T47D (cell line): ENCODE data around the gene TRIP6.
A peak's percentile ranks its signal among the peaks of the same experiment; 100 is the strongest.

Source experiments
- DNase-seq, 2 experiments: peaks; one replicate each; pipeline versions ENCODE4 v3.0.0 to v3.0.0-alpha.2; 2011 to 2012; ENCODE audit warnings: low read depth in 1 of 2, low spot score in 1 of 2
- JUND ChIP-seq: IDR thresholded peaks from 2 replicates; pipeline ENCODE4 v1.6.1; 2012; ENCODE audit warnings: low read depth
- in situ Hi-C: cut with HindIII; loops from 2 replicates; pipeline ENCODE4 v1.10.0; 2016; ENCODE audit warnings: low sequenced_read_pairs, low pct_unique_long_range_greater_than_20kb

TRIP6 gene

GRCh38 chr7:100867040-100867775 is at the start of gene TRIP6:
Gene TRIP6 (plus strand): TSS chr7:100867387. CDS start chr7:100867498, 111 bp downstream.
- no peak for TF ChIP-seq JUND
- peak; percentile 55 to 70 for DNase-seq
- in situ Hi-C loops: no loop called here

GRCh38 chr7:100818366-100818765 is 48.8 kb upstream of the TRIP6 start:
- DNase-seq: no peak
- TF ChIP-seq JUND: no peak
- in situ Hi-C loops: no loop called here

- TF ChIP-seq JUND: no peak
- no peak for DNase-seq
- in situ Hi-C loops: no loop called here
Observed at GRCh38 chr7:100818825-100819224, 48.4 kb upstream of the TRIP6 start.

GRCh38 chr7:100819586-100819985 is 47.6 kb upstream of the TRIP6 start:
- in situ Hi-C loops: no loop called here
- no peak for DNase-seq
- TF ChIP-seq JUND: no peak

- TF ChIP-seq JUND: no peak
- DNase-seq: no peak
- in situ Hi-C loops: no loop called here
Observed at GRCh38 chr7:100822236-100823139, 44.7 kb upstream of the TRIP6 start.

GRCh38 chr7:100823140-100823525 is 44.1 kb upstream of the TRIP6 start:
- no peak for DNase-seq
- in situ Hi-C loops: no loop called here
- no peak for TF ChIP-seq JUND

GRCh38 chr7:100823534-100823933 is 43.7 kb upstream of the TRIP6 start:
- in situ Hi-C loops: no loop called here
- no peak for DNase-seq
- no peak for TF ChIP-seq JUND

GRCh38 chr7:100824499-100825214 is 42.5 kb upstream of the TRIP6 start:
- no peak for TF ChIP-seq JUND
- in situ Hi-C loops: no loop called here
- DNase-seq: no peak

GRCh38 chr7:100825215-100825671 is 41.9 kb upstream of the TRIP6 start:
- in situ Hi-C loops: no loop called here
- TF ChIP-seq JUND: no peak
- no peak for DNase-seq

GRCh38 chr7:100825751-100826513 is 41.3 kb upstream of the TRIP6 start:
- DNase-seq: peak in 1 of 2 experiments; percentile 48
- TF ChIP-seq JUND: no peak
- in situ Hi-C loops: no loop called here

GRCh38 chr7:100826514-100827329 is 40.5 kb upstream of the TRIP6 start:
- TF ChIP-seq JUND: no peak
- in situ Hi-C loops: no loop called here
- DNase-seq: no peak
